ENCODE data around the gene SAMHD1. TPM values are rescaled to one million over a fixed set of nuclear protein-coding genes. Genes with fewer than 3 reads are reported as not detected.

SAMHD1 gene
- total RNA-seq, 2 experiments from 2014 or later: 10.6 to 20.8 TPM

DNA sequence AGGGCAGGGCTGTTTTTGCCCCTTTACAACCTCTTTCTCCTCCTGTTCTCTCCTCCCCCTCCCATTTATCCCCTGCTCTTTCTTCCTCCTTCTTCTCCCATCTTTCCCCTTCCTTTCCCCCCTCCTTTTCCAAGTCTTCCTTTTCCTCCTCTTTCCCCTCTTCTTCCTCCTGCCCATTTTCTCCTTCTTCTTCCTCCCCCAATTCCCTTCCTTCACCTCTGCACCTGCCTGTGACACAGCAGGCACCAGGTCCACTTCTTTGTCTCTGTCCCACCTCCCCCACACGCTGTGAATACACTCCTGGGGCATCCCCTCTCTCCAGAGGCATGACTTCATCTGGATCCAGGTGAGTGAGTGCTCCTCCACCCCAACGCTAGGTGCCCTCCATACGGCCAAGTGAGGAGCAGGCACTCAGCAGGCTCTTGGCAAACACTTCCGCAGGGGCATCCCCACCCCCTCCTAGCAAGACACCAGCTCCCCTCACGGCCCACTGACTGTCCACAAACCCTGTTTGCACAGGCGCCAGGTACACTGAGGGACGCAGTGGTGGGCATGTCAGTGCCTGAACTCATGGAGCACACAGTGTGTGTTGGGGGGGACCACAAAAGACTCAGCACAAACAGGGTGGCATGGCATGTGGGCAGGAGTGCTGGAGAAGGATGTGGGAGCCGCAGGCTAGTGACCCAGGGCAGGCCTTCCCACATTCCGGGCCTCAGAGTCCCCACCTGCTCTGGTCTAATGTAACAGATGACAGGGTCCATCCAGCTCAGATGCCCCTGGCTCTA, 86.2 kb downstream of the SAMHD1 start:
- CTCF ChIA-PET (ENCODE audit: unreplicated experiment): interaction anchor here (0.6 kb wide), 1 partner anchor 28 kb away, joined by 4 read pairs; no protein-coding TSS in a partner anchor
- H4K20me1 ChIP-seq (ENCODE audit: insufficient read depth, low read length): no peaks in the 10 kb centered on the region
- no peak for TF ChIP-seq EZH2phosphoT487 (IDR thresholded peaks at IDR 0.05; ENCODE audit: borderline replicate concordance, low read depth, low read length)
- TF ChIP-seq, protein P1, sequence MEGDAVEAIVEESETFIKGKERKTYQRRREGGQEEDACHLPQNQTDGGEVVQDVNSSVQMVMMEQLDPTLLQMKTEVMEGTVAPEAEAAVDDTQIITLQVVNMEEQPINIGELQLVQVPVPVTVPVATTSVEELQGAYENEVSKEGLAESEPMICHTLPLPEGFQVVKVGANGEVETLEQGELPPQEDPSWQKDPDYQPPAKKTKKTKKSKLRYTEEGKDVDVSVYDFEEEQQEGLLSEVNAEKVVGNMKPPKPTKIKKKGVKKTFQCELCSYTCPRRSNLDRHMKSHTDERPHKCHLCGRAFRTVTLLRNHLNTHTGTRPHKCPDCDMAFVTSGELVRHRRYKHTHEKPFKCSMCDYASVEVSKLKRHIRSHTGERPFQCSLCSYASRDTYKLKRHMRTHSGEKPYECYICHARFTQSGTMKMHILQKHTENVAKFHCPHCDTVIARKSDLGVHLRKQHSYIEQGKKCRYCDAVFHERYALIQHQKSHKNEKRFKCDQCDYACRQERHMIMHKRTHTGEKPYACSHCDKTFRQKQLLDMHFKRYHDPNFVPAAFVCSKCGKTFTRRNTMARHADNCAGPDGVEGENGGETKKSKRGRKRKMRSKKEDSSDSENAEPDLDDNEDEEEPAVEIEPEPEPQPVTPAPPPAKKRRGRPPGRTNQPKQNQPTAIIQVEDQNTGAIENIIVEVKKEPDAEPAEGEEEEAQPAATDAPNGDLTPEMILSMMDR (conservative IDR thresholded peaks at IDR 0.05; ENCODE audit: low read length): no peak
- no peaks in the 10 kb centered on the region for H3K79me2 ChIP-seq (ENCODE audit: insufficient read depth, low read depth, low read length)
- H3K27ac ChIP-seq (ENCODE audit: low read depth, low read length, poor library complexity, severe bottlenecking): no peak overlapping the region
- POLR2A ChIA-PET: interaction anchor here (0.5 to 1.5 kb wide), 4 partner anchors 16 to 137 kb away, joined by 3 read pairs; no protein-coding TSS in a partner anchor
- no peaks in the 10 kb centered on the region for H3K9me3 ChIP-seq (ENCODE audit: low read length)
- H3K4me2 ChIP-seq (ENCODE audit: low read length): peak overlapping the region; percentile 46; the same call in 1 of the 2 replicates
- peaks cover 41% of the 10 kb centered on the region for H3K4me1 ChIP-seq (ENCODE audit: insufficient read depth, low read length, poor library complexity, severe bottlenecking)
- no peak overlapping the region for H3K4me3 ChIP-seq (ENCODE audit: low read depth, low read length, poor library complexity, severe bottlenecking)
- no peak overlapping the region; the same call in 1 of the 2 replicates for H2AFZ ChIP-seq (ENCODE audit: low read length)
- DNase-seq (ENCODE audit: low spot score): no peak
- no TSS peak for BruUV-seq (replicated peaks)
- H3K9me2 ChIP-seq (ENCODE audit: insufficient read depth, low read length): no peaks in the 10 kb centered on the region
- no peaks in the 10 kb centered on the region for H3K36me3 ChIP-seq (ENCODE audit: insufficient read depth, low read length)
- intact Hi-C loops (cut with micrococcal nuclease; ENCODE audit: unreplicated experiment): no loop called here

DNA sequence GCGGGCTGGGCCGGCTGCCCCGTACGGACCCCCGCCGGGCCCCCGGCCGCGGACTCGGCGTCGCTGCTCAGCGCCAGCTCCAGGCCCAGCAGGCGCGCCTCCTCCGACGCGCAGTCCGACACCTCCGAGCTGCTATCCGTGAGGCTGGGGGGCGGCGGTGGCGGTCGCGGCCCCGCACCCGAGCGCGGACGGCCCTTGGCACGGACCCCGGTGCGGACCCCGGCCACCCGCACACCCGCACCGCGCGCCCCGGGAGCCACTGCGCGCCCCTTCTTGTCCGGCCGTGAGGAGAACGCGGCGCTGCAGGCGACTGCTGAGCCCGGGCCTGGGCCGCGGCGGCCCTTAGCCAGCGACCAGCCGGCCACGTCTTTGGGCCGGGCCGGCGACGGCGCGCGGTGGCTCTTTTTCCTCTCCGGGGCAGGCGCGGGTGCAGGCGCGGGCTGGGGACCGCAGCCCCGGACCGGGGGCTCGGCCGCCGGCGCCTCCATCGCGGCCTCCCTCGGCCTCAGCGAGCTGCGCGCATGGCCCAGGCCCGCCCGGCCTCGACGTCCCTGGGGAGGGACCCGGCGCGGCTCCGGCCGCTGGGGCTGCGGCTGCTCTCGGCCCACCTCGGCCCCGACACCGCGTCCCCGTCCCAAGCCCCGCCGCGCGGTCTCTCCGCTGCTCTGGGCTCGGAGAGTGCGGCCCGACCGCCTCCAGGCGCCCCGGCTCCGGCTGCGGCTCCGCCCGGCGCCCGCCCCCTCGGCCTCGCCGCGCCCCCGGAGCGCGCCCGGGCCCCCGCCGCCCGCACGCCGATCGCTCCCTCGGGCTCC, 88.4 kb downstream of the SAMHD1 start:
- Histone ChIP-seq H3K4me3 (ENCODE audit: low read depth, low read length, poor library complexity, severe bottlenecking) (peak overlapping the region; percentile 62), H3K79me2 (ENCODE audit: insufficient read depth, low read depth, low read length) (no peaks in the 10 kb centered on the region), H3K36me3 (ENCODE audit: insufficient read depth, low read length) (no peaks in the 10 kb centered on the region), H3K9me3 (ENCODE audit: low read length) (no peaks in the 10 kb centered on the region), H3K27ac (ENCODE audit: low read depth, low read length, poor library complexity, severe bottlenecking) (no peak overlapping the region), H3K9me2 (ENCODE audit: insufficient read depth, low read length) (no peaks in the 10 kb centered on the region), H2AFZ (ENCODE audit: low read length) (no peak overlapping the region), H3K4me2 (ENCODE audit: low read length) (peak overlapping the region; percentile 62), H4K20me1 (ENCODE audit: insufficient read depth, low read length) (no peaks in the 10 kb centered on the region), H3K4me1 (ENCODE audit: insufficient read depth, low read length, poor library complexity, severe bottlenecking) (peaks cover 54% of the 10 kb centered on the region)
- intact Hi-C loops (cut with micrococcal nuclease; ENCODE audit: unreplicated experiment): loop anchor here (5.0 kb wide), 1 partner anchor 91 kb away; the partner anchor contains the start of gene DSN1
- ChIA-PET CTCF (ENCODE audit: unreplicated experiment) (interaction anchor here (0.7 to 1.5 kb wide), 4 partner anchors 16 to 391 kb away, joined by 4 to 16 read pairs (median 8); no protein-coding TSS in a partner anchor), POLR2A (interaction anchor here (1.4 to 4.4 kb wide), 2 partner anchors 16 to 23 kb away, joined by 3 to 15 read pairs; no protein-coding TSS in a partner anchor)
- no TSS peak for BruUV-seq (replicated peaks)
- no peak for DNase-seq (ENCODE audit: low spot score)
- TF ChIP-seq, protein P1 (conservative IDR thresholded peaks at IDR 0.05; ENCODE audit: low read length): no peak
- TF ChIP-seq EZH2phosphoT487 (IDR thresholded peaks at IDR 0.05; ENCODE audit: borderline replicate concordance, low read depth, low read length): no peak
